PFSK-1 (cell line): Measurements from ENCODE around the gene RAD51B.

Source experiments
- REST ChIP-seq, 2 experiments: IDR thresholded peaks; 2 replicates each; pipeline versions ENCODE4 v1.6.1 to v1.8.0; 2011 to 2012; ENCODE audit warnings: low read depth in 2 of 2, low read length in 2 of 2, control low read depth in 1 of 2, inconsistent platforms in 1 of 2, mild to moderate bottlenecking in 1 of 2, moderate library complexity in 1 of 2; ENCODE audit not compliant: insufficient read depth in 1 of 2
- SIN3A ChIP-seq: IDR thresholded peaks from 2 replicates; pipeline ENCODE4 v1.6.1; 2012; ENCODE audit warnings: mild to moderate bottlenecking, low read length, moderate library complexity, borderline replicate concordance; ENCODE audit not compliant: insufficient read depth
- TAF1 ChIP-seq: IDR thresholded peaks from 2 replicates; pipeline ENCODE4 v1.6.1; 2012; ENCODE audit warnings: low read length, control low read depth, borderline replicate concordance; ENCODE audit not compliant: insufficient read depth

- TF ChIP-seq REST (IDR thresholded peaks at IDR 0.05; ENCODE audit: insufficient read depth in 1 of 2, low read depth in 2 of 2, low read length in 2 of 2): no peak
- no peak for TF ChIP-seq SIN3A
- no peak for TF ChIP-seq TAF1
Observed at GRCh38 chr14:67917006-67917405, 97.4 kb downstream of the RAD51B start.
